Fibroblast of peridontal ligament (primary cell): Measurements from ENCODE around the gene RARRES2.
"Not testable (repeated sequence)": the region's sequence is repeated elsewhere in the genome, so short reads cannot be mapped to it uniquely, and the experiment has no call there.

Experiments used
- DNase-seq: peaks from one replicate; pipeline ENCODE4 v3.0.0-alpha.2; 2010; ENCODE audit errors: extremely low read depth

Gene RARRES2

GRCh38 chr7:150341263-150342120 lies at the start of gene RARRES2:
RARRES2 (minus strand) TSS chr7:150341629; CDS start chr7:150340609, 1,020 bp downstream.
- DNase-seq: no peak

- no peak for DNase-seq
These were observed 48.8 kb upstream of the RARRES2 start for GRCh38 chr7:150390205-150390604.

- DNase-seq: no peak
These were observed 48.0 kb upstream of the RARRES2 start for GRCh38 chr7:150389532-150389816.

DNA sequence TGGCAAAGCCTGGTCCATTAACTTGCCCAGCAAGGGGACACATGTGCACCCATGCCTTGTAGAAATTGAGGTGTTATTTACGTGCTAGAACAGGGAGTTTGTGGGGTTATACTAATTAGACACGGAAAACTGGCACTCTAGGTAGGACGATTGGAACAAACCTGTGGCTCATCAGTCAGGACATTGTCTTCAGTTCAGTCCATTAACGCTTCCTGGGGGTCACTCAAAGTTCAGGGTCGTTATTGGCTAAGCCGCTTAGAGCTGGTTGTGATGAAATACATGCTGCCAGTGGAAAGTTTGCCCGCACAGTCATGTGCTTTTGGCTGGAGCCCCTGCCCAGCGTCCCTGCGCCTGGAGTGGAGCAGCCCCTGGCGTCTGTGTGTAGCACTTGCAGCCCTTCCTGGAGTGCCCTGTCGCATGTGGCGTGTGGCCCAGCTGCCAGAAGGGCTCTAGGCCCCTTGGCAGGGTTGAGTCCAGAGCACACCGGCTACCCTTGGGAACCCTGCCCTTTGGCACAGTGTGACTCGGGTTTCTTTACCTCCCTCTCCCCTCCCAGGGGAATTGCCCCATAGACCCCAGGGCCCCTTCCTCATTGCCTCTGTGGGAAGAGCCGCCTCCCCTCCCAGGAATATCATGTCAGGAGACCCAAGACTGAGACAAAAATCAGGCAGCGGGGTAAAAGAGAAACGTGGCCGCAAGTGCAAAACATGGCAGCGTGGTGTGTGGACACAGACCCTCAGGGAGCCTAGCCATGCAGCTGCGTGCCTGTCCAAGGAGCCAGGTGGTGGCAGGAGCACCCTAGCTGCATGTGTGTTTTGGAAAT lies 47.5 kb upstream of the RARRES2 start:
- no peak for DNase-seq

GRCh38 chr7:150388306-150388705 lies 46.9 kb upstream of the RARRES2 start:
- DNase-seq: no peak

DNA sequence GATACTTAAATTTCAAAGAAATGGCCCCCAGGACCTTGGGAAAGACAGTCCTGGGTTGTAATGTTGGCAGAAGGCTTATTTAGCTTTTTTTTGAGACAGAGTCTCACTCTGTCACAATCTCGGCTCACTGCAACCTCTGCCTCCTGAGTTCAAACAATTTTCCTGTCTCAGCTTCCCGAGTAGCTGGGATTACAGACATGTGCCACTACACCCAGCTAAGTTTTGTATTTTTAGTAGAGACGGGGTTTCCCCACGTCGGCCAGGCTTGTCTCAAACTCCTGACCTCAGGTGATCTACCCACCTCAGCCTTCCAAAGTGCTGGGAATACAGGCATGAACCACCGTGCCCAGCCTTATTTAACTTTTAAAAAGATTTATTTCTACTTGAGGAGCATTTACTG lies 44.5 kb upstream of the RARRES2 start:
- not testable (repeated sequence) for DNase-seq

GRCh38 chr7:150385302-150385723 lies 43.9 kb upstream of the RARRES2 start:
- DNase-seq: no peak

GRCh38 chr7:150384406-150385301 lies 43.2 kb upstream of the RARRES2 start:
- DNase-seq: no peak

DNA sequence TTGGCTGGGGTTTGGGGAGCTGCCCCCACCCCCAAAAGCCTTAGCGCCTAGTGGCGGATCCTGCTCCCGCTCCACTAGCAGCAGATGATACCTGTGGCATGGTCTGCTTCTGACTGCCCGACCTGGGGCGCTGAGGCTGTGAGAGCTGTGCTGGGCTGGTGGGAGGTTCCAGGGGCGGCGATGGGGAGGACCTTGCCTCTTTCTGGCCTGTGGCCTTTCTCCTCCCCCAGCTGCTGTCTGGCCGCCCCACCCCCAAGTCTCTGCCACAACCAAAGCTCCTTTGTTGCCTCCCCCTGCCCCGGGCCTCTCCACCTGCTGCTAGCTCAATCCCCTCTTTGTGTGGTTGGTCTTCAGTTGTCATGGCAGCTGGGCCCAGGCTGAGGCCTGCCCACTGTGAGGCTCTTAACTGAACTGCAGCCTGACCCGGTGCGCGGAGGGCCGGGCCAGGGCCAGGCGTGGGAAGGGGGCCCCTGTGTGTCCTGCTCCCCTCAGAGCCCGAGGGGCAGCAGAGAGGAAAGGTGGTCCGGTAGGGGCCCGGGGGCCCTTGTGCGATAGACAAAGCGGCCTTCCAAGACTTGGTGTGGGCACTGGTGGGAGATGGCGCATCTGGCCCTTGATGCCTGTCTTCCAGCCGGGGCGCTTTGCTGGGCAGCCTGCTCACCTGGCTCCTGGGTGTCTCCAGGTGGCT lies 42.4 kb upstream of the RARRES2 start:
- no peak for DNase-seq

DNA sequence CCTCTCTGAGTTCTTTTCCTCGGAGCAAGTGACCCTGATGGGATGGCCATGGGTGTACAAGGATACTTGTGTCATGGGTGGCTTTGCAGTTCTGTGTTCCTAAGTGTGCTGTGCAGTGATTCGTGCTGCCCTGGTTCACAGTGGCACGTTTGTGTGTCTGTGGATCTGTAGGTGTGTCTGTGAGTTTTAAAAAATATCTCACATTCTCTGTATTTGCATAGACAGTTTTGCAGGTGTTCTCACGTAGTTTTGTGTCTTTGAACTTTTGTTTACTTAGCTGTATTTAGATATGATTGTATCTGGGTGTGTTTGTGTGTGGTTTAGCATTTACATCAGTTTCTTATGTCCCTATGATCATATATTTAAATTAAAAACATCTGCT lies 41.4 kb upstream of the RARRES2 start:
- no peak for DNase-seq

DNA sequence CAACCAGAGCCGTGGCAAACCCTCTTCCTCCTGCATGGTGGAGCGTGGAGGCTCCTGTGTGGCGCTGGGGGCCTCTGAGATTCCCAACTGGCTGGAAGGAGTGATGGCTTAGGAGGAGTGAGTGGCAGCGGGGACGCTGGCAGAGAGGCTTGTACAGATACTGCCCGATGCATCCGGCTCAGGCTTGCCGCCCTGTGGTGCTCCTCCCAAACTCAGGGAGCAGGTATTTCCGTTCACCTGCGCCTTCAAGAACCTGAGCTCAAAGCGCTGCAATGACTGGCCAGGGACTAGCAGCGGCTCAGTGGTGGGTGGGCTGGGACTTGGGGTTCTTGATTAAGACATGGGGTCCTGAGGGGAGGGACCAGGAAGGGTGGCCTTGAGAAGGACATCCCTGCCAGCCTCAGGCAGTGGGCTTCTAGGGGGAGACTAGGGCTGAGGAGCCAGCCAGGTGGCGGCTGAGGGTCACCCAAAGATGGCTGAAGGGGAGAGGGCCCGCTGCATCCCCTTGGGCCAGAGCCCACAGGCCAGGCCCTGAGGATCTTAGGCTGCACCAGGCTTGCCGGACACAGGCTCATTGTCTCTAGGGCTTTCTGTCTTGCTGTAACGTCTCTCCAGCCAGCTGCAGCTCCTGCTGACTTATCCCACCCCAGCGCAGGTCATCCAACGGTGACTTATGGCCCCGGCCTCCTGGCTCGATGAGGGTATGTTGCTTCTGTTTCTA lies 40.9 kb upstream of the RARRES2 start:
- no peak for DNase-seq

DNA sequence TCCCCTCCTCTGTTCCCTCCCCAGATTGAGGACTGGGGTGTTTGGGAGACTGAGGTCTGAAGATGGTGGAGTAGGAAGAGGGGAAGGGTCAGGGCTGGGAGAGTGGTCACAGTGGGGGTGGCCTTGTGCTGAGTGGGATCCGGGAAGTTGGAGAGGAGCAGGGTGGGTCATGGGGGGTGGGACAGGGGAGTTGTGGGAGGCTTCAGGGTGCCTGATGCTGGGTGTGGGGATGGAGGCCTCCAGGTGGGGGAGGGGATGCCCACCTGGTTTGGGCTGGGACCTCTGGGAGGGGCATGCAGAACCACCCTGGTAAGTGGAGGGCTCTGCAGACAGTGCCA lies 40.3 kb upstream of the RARRES2 start:
- DNase-seq: no peak

DNA sequence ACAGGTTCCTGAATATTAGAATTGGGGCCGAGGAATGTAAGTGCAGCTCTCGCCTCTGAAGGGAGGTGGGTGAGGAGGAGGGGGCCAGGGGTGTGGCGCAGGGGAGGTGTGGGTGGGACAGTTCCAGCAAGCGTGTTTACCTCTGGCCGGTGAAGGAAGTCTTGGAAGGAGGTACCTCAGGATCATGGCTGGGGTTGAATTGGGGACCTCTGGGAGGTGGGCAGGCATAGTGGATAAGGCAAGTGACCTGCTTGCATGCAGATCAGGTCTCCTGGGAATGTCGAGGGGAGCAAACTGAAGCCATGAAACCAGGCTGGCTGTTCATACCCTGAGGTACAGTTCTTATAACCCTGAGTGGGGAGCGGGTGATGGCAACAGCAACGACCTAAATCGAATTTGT lies 39.7 kb upstream of the RARRES2 start:
- no peak for DNase-seq

GRCh38 chr7:150380463-150380862 lies 39.0 kb upstream of the RARRES2 start:
- DNase-seq: no peak

DNA sequence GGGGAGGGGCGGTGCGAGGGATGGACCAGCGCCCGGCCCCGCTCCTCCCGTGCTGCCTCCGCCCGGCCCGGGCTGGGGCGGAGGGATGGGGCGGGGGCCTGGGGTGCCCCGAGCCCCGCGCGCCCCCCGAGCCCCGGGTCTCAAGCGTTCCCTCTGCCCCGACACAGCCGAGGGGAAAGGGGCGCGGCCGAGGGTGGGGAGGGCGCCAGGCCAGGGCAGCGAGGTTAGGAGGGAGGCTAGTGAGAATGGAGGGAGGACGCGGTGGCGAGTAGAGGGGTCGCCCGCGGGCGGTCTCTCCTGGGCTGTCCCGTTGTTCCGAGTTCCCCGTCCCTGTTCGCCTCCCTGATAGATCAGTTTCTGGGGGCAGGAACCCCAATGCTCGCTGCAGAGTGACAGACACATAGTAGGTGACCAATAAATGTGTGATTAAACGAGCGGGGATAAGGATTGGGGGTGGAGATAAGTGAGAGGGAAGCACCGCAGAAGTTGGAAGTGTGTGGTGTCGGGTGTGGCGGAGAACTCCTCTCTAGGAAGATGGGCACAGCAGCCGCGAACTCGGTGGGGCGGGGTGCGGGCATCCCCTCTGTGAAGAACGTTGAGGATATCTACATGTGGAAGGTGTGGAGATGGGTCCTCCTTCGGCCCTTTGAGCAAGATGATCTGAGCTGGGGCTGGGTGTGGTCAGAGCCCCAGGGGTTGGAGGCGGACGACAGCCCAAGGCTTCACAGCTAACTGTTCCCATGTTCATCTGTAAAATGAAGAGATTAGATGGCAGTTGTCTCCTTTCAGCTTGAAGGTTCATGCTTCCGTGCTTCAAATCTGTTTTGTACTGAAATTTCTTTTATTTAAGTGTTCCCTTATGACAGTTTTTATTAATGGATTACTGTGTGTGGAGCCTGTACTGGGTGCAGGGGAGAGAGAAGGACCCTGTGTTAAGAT lies 38.3 kb upstream of the RARRES2 start:
- DNase-seq: no peak

GRCh38 chr7:150378853-150379440 lies 37.5 kb upstream of the RARRES2 start, which contains the start of gene ZNF775:
ZNF775 (plus strand) TSS chr7:150379330; CDS start chr7:150388471, 9,141 bp downstream.
- peak; percentile 87 for DNase-seq

- DNase-seq: peak; percentile 59
These were observed 36.9 kb upstream of the RARRES2 start for GRCh38 chr7:150378115-150378852.

- no peak for DNase-seq
These were observed 36.2 kb upstream of the RARRES2 start for GRCh38 chr7:150377635-150378034.

DNA sequence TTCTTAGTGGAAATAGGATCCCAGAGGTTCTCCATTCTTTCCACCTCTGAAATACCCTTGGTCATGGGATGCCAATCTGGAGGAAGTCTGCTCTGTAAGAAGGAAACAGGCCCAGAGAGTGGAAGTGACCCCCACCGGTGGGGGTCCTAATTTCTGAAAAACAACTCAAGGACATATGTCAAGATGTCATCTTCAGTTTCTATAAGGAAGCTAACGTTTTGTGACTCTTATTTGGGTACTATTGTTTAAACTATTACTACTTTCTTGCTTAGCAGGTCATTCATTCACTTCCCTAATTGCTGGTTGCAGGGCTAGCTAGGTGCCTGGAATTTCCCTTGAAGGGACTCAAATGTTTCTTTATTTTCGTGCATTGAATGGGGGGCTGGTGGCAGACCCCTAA lies 35.8 kb upstream of the RARRES2 start:
- DNase-seq: no peak
